ENCODE results near the gene RHBDD2.

GRCh38 chr7:75889223-75889825 lies 10.5 kb downstream of the RHBDD2 start:
- TF ChIP-seq CTCF (IDR thresholded peaks at IDR 0.05; ENCODE audit: poor library complexity, severe bottlenecking) (no peak), POLR2AphosphoS5 (IDR thresholded peaks at IDR 0.05) (no peak), EP300 (conservative IDR thresholded peaks at IDR 0.05; ENCODE audit: poor library complexity, severe bottlenecking) (no peak), TAF1 (IDR thresholded peaks at IDR 0.05; ENCODE audit: low read depth) (no peak)
